Astrocyte of the spinal cord (primary cell): ENCODE measurements around the gene HOXA10.

Experiments used
- DNase-seq: peaks from one replicate; pipeline ENCODE4 v3.0.0; 2011; ENCODE audit warnings: low read depth, low spot score
- H3K4me3 ChIP-seq: 2 replicates; pipeline ENCODE4 v1.5.1; 2011; ENCODE audit warnings: low read depth, mild to moderate bottlenecking, low read length, moderate library complexity
- CTCF ChIP-seq: IDR thresholded peaks from 2 replicates; pipeline ENCODE4 v1.5.1; 2012; ENCODE audit warnings: low read depth, mild to moderate bottlenecking, low read length, inconsistent platforms
- in situ Hi-C: cut with HindIII; loops from 2 replicates; pipeline ENCODE4 v1.10.0; 2017; ENCODE audit warnings: low sequenced_read_pairs

HOXA10 gene

GRCh38 chr7:27173956-27174873 is at the start of gene HOXA10:
TSS of gene HOXA10 (minus strand) at chr7:27174320. CDS start at chr7:27174306, 14 bp downstream.
- in situ Hi-C loops: loop anchor here (25.0 kb wide), 1 partner anchor 787 kb away; no protein-coding TSS in a partner anchor
- no peak for DNase-seq
- no peak for TF ChIP-seq CTCF
- peak within 1 kb of the TSS; percentile 23 for H3K4me3 ChIP-seq

GRCh38 chr7:27221201-27221797 is 47.2 kb upstream of the HOXA10 start:
- in situ Hi-C loops: no loop called here
- H3K4me3 ChIP-seq: no peak overlapping the region
- no peak for DNase-seq
- TF ChIP-seq CTCF: no peak

- DNase-seq: no peak
- in situ Hi-C loops: no loop called here
- TF ChIP-seq CTCF: no peak
- H3K4me3 ChIP-seq: no peak overlapping the region
Observed at GRCh38 chr7:27220440-27220955, 46.4 kb upstream of the HOXA10 start.

GRCh38 chr7:27219821-27220220 is 45.7 kb upstream of the HOXA10 start:
- DNase-seq: no peak
- H3K4me3 ChIP-seq: no peak overlapping the region
- TF ChIP-seq CTCF: no peak
- in situ Hi-C loops: no loop called here

GRCh38 chr7:27217951-27218350 is 43.8 kb upstream of the HOXA10 start:
- no peak for TF ChIP-seq CTCF
- DNase-seq: no peak
- in situ Hi-C loops: no loop called here

GRCh38 chr7:27215356-27215755 is 41.2 kb upstream of the HOXA10 start:
- no peak for DNase-seq
- TF ChIP-seq CTCF: no peak
- no peak overlapping the region for H3K4me3 ChIP-seq
- in situ Hi-C loops: no loop called here

More at GRCh38 chr7:27217951-27218350, 43.8 kb upstream of the HOXA10 start:
- no peak overlapping the region for H3K4me3 ChIP-seq
